Stimulated activated CD4-positive, alpha-beta T cell treated with anti-CD3 and anti-CD28 coated beads, Interleukin-15, amount 100 ng/mL, for 24 hours (primary cell): Measurements from ENCODE around the gene ERMARD.

ENCODE experiments used
- DNase-seq: peaks from one replicate; pipeline ENCODE4 v3.0.0-alpha.2; 2020

The ERMARD gene

GRCh38 chr6:169827290-169827717 lies 75.9 kb downstream of the ERMARD start:
- no peak for DNase-seq

DNA sequence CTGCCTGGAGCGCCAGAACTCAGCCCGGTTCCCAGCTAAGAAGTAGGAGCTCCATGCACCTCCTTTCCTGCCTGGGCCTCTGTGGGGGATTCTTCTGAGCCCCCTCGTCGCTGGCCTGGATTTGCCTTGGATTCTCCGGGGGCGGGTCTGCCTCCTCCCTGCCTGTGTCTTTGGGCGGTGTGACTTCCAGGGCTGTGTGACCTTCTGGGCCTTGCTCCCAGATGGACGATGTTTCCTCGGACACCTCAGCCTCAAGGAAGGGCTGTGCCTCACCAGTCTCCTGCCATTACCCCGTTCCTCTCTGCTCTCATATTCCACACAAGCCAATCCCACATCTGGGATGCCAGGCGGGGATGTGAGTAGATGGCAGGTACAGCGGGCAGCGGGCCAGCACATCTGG lies 76.8 kb downstream of the ERMARD start:
- DNase-seq: no peak

DNA sequence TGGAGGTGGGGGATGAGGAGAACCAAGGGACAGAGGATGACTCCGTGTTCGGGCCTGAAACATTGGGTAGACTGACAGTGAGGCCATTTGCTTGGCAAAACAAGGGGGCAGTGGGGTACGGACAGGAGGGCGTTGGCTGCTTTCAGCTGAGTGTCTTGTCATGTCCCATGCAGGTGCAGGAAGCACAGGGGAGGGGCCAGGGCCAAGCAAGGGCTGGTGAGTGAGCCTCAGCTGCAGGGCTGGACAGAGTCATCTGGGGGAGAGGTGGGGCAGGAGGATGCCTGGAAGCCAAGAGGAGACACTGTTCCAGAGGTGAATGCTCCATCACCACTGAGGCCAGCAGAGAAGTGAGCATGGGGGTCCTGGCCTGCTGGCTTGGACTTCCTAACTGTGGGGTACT lies 78.4 kb downstream of the ERMARD start:
- no peak for DNase-seq

DNA sequence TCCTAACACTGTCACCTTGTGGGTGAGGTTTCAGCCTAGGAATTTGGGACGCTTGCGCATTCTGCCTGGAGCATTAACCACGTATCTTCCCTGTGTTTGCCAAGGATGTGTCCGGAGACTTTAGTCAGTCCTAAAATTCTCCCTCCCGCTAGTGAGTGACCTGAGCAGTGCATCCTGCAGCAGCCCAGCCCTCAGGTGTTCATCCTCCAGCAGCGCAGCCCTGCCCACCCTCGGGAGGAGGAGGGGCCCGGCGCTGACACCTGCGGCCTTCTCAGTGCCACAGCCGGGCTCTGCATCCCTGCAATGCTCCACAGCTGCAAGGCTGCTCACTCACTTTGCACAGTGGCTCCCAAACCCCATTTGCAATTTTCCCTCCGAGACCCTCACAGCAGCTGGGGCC lies 79.5 kb downstream of the ERMARD start:
- no peak for DNase-seq
